BE2C (cell line): Measurements from ENCODE around the gene ZBTB16.

Source experiments
- DNase-seq: peaks from one replicate; pipeline ENCODE4 v3.0.0-alpha.2; 2020
- H3K27me3 ChIP-seq: fragments of 250-450 bp; sonication (Bioruptor Pico); 2 replicates; pipeline ENCODE4 v1.5.1; 2020; ENCODE audit warnings: mild to moderate bottlenecking
- H3K36me3 ChIP-seq: fragments of 250-450 bp; sonication (Bioruptor Pico); 2 replicates; pipeline ENCODE4 v1.5.1; 2020; ENCODE audit warnings: mild to moderate bottlenecking
- H3K4me1 ChIP-seq: fragments of 250-450 bp; sonication (Bioruptor Pico); 2 replicates; pipeline ENCODE4 v1.5.1; 2020
- H3K4me3 ChIP-seq: 2 replicates; pipeline ENCODE4 v1.5.1; 2011; ENCODE audit warnings: low read depth, low read length
- H3K9me3 ChIP-seq: fragments of 250-450 bp; sonication (Bioruptor Pico); 2 replicates; pipeline ENCODE4 v1.5.1; 2020
- CTCF ChIP-seq: IDR thresholded peaks from 2 replicates; pipeline ENCODE4 v1.5.1; 2012; ENCODE audit warnings: mild to moderate bottlenecking, low read depth, low read length

The ZBTB16 gene

DNA sequence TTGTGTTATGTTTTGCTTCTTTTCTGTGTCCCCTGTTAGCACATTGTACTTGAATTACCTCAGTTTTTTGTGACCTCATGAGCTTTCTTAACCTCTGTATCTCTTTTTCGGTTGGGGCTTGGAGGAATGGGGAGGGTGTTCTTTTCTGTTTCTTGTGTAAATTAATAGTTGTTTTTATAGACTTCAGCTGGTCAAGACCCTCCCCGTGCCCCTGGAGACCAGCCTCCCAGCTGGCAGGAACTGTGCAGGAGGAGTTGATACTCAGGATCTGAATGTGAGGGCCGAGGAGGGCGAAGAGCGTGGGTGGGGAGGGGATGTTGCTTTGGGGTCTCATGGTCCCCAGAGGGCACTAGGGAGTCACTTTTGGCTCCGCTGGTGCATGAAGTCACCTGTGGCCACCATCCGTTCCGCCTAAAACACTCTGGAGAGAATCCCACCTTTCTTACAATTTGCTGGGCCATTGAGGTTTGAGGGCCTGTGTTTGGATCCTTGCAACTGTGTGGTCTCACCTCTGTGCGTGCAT, 192.4 kb downstream of the ZBTB16 start:
- Histone ChIP-seq H3K9me3 (no peaks in the 10 kb centered on the region), H3K36me3 (no peaks in the 10 kb centered on the region), H3K4me3 (no peak overlapping the region), H3K4me1 (no peaks in the 10 kb centered on the region), H3K27me3 (no peaks in the 10 kb centered on the region)
- no peak for DNase-seq
- no peak for TF ChIP-seq CTCF

- TF ChIP-seq CTCF, result no peak
- Histone ChIP-seq H3K27me3 (no peaks in the 10 kb centered on the region), H3K4me3 (no peak overlapping the region), H3K4me1 (peaks cover 2% of the 10 kb centered on the region; the same call in 1 of the 2 replicates), H3K9me3 (no peaks in the 10 kb centered on the region), H3K36me3 (no peaks in the 10 kb centered on the region)
- no peak for DNase-seq
Measured at GRCh38 chr11:114252767-114253166, 193.3 kb downstream of the ZBTB16 start.

DNA sequence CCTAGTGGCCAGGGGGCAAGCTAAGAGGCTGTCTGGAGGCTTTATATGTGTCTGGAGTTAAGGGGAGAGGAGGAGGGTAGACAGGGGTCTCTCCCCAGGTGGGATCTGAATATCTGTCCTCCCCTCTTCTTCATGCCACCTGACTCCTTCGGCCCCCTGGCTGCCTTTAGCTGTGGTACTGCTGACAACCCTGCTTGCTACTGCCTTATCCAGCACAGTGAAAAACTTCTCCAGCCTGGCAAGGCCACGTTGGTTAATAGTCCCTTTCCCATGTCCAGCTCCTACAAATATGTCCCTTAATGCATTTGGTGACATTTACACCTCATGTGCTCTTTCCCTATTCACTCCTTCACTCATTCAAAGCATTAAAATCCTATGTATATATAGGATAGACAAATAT, 194.3 kb downstream of the ZBTB16 start:
- Histone ChIP-seq H3K36me3 (no peaks in the 10 kb centered on the region), H3K4me1 (peaks cover 6% of the 10 kb centered on the region; the same call in 1 of the 2 replicates), H3K9me3 (no peaks in the 10 kb centered on the region), H3K4me3 (no peak overlapping the region), H3K27me3 (no peaks in the 10 kb centered on the region)
- DNase-seq, result no peak
- 0 out of 2 replicates have a peak, but pooled peaks have one; percentile 10 for TF ChIP-seq CTCF

DNA sequence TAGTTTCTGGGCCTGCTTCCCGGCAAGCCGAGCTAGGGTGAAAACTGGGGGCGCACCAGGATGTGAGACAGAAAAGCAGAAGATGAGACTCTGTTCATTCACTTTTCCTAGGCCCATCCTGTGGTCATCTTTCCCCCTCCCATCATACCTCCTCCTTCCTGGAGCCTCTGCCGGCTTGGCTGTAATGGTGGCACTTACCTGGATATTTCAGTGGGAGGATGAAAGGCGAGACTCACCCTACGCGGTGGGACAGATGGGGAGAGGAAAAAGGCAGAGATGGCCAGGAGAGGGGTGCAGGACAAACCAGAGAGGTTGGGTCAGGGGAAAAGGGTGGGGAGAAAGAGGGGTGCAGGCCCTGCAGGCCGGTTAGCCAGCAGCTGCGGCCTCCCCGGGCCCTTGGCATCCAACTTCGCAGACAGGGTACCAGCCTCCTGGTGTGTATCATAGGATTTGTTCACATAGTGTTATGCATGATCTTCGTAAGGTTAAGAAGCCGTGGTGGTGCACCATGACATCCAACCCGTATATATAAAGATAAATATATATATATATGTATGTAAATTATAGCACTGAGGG, 195.1 kb downstream of the ZBTB16 start:
- no peak for TF ChIP-seq CTCF

GRCh38 chr11:114255289-114255688, 195.8 kb downstream of the ZBTB16 start:
- TF ChIP-seq CTCF, result no peak
- Histone ChIP-seq H3K4me3 (no peak overlapping the region), H3K4me1 (peaks cover 6% of the 10 kb centered on the region; the same call in 1 of the 2 replicates)

More for the DNA sequence above, 195.1 kb downstream of the ZBTB16 start:
- Histone ChIP-seq H3K9me3 (no peaks in the 10 kb centered on the region), H3K36me3 (no peaks in the 10 kb centered on the region), H3K27me3 (no peaks in the 10 kb centered on the region), H3K4me3 (no peak overlapping the region), H3K4me1 (peaks cover 6% of the 10 kb centered on the region; the same call in 1 of the 2 replicates)
- DNase-seq, result no peak

DNA sequence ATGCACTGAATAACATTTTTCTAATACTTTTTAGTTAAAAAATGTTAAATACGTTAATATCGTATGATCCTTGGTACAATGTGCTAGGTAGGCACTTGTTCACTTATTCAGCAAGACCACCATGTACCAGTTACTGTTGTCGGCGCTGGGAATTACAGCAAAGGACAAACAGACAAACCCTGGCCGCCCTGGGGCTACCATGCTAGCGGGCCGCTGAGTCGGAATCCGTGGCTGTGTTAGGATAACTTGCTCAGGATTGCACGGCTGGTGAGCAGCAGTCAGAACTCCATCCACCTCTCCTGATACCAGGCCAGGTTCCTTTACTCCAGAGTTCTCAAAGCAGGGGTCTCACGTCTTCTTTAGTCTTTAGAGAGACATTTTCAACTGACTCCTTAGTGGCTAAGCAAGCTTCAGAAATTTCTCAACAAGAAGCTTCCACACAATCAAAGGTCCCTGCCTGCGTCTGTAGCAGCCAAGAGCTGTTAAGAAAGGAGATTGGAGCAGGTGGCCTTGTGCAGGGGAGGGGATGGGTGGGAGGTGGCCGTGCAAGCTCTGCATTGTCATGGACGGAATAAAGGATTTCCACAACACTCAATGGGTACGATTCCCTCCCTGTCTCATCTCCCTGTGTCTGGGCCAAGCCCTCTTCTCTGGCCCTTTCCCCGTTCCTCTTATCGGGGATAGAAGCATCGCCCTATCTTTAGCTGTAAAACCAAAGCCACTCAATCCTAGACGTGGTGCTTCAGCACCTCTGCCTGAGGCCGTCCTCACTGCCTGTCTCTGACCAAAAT, 196.9 kb downstream of the ZBTB16 start:
- H3K36me3 ChIP-seq, result no peaks in the 10 kb centered on the region
- no peaks in the 10 kb centered on the region for H3K27me3 ChIP-seq
- H3K9me3 ChIP-seq, result no peaks in the 10 kb centered on the region
- no peak overlapping the region for H3K4me3 ChIP-seq
- peak; percentile 47 for DNase-seq
- no peak for TF ChIP-seq CTCF
- peaks cover 6% of the 10 kb centered on the region; the same call in 1 of the 2 replicates for H3K4me1 ChIP-seq

More at GRCh38 chr11:114255289-114255688, 195.8 kb downstream of the ZBTB16 start:
- Histone ChIP-seq H3K9me3 (no peaks in the 10 kb centered on the region), H3K36me3 (no peaks in the 10 kb centered on the region), H3K27me3 (no peaks in the 10 kb centered on the region)
- DNase-seq, result no peak
